T47D (cell line): ENCODE measurements around the gene EDN2.

Experiments used
- DNase-seq, 2 experiments: peaks; one replicate each; pipeline versions ENCODE4 v3.0.0 to v3.0.0-alpha.2; 2011 to 2012; ENCODE audit warnings: low read depth in 1 of 2, low spot score in 1 of 2
- JUND ChIP-seq: IDR thresholded peaks from 2 replicates; pipeline ENCODE4 v1.6.1; 2012; ENCODE audit warnings: low read depth
- in situ Hi-C: cut with HindIII; loops from 2 replicates; pipeline ENCODE4 v1.10.0; 2016; ENCODE audit warnings: low sequenced_read_pairs, low pct_unique_long_range_greater_than_20kb

EDN2 gene

DNA sequence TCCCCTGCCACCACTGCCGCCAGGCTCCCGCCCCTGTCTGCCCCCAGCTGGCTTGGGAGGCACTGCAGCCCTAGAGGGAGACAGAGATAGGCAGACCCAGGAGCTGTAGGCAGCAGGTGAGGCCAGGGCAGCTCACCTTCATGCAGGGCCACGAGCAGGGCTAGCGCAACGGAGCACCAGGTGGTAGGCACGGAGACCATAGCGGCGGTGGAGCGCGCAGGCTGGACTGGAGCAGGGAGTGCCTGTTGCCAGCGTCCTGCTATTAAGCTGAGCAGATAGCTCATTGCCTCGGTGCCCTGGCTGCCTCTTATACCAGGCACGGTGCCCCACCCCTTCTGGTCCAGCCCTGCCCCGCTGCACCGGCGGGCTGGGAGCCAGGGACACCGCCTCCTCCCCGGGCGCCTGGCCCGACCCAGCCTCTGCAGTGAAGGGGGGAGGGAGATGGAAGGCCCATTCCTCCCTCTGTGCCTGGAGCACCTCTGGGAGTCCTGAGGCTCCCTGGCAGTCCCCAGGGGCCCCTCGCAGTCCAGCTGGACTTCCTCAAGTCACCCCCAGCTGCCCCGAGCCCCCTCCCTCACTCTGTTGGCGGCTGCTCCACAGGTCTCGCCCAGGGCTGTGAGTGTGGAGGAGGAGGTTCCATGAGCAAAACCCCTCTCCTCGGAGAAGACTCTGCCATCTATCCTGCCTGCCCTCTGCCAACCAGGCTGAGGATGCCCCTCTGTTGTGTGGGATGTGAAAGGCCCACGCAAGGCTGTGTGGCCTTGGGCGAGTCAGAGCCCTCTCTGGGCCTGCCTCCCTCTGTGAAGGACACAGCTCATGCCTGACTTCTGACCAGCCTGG is at the start of gene EDN2:
TSS of gene EDN2 (minus strand) at position 282 of the 840 bp plus-strand sequence. CDS start at position 200, 82 bp downstream.
- peak in 1 of 2 experiments; percentile 71 for DNase-seq
- TF ChIP-seq JUND: no peak
- in situ Hi-C loops: no loop called here

- in situ Hi-C loops: no loop called here
- no peak for TF ChIP-seq JUND
Observed at GRCh38 chr1:41533731-41534080, 49.2 kb upstream of the EDN2 start.

DNA sequence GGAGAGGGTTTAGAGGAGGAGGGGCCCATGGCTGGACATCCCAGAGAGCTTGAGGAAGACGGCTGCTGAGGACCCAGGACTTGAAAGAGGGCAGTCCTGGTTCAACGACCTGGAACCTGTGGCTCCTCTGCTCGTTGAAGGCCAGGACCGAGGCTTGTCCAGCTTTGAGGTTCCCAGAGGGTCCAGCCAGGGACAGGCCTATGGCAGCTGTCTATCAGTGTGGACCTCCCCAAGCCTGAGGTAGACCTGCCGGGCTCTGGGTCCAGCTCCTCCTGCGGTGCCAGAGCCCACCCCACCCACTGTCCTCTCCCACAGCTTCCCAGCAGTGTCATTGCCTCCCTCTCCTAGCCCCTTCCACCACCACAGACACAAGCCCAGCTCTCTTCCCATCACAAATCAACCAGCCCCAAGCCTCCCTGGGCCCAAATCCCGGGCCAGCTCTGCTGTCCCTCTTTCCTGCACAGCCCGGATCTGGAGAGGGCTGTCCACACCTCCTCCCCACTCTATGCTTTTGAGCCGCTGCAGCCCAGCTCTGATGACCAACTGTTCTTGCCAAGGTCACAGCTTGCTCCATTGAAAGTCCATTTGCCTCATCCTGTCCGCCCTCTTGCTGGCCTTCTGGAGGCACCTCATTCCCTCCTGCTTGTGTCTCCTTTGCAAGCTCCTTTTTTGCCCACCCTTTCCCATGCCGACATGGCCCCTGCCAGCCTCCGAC is 48.7 kb upstream of the EDN2 start:
- TF ChIP-seq JUND: no peak

More at GRCh38 chr1:41533731-41534080, 49.2 kb upstream of the EDN2 start:
- DNase-seq: no peak

DNA sequence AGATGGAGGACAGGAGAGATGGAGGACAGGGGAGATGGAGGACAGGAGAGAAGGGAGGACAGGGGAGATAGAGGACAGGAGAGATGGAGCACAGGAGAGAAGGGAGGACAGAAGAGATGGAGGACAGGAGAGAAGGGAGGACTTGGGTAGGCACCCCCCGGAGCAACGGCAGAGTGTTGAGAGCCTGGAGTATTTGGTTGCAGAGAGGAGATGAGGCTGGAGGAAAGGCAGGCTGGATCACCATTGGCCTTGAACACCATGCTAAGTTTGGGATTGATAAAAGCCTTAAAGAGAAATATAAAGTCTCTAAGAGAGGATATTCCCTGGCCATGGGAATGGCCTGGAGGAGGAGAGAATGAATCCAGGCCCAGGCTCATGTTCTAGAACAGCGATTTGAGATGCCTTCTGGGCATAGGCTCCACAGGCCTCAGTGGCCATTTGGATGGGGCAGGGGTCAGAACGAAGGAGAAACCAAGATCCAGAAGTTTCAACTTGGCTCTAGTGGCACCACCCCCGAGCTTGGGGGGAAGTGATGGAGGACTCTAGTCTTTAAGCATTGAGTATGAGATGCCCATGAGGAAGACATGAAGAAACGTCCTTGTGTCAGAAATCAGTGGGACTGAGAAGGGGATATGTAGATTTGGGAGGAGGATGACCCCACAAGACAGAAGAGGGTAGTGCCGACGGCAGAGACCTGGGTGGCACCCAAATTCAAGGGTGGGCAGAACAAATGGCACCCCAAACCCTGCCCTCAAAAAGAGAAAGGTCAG is 47.9 kb upstream of the EDN2 start:
- in situ Hi-C loops: no loop called here
- DNase-seq: no peak
- no peak for TF ChIP-seq JUND

More for the DNA sequence above, 48.7 kb upstream of the EDN2 start:
- no peak for DNase-seq
- in situ Hi-C loops: no loop called here

GRCh38 chr1:41530411-41530810 is 45.9 kb upstream of the EDN2 start:
- DNase-seq: no peak
- no peak for TF ChIP-seq JUND
- in situ Hi-C loops: no loop called here

GRCh38 chr1:41529621-41530395 is 45.3 kb upstream of the EDN2 start:
- no peak for TF ChIP-seq JUND
- in situ Hi-C loops: no loop called here
- DNase-seq: no peak

DNA sequence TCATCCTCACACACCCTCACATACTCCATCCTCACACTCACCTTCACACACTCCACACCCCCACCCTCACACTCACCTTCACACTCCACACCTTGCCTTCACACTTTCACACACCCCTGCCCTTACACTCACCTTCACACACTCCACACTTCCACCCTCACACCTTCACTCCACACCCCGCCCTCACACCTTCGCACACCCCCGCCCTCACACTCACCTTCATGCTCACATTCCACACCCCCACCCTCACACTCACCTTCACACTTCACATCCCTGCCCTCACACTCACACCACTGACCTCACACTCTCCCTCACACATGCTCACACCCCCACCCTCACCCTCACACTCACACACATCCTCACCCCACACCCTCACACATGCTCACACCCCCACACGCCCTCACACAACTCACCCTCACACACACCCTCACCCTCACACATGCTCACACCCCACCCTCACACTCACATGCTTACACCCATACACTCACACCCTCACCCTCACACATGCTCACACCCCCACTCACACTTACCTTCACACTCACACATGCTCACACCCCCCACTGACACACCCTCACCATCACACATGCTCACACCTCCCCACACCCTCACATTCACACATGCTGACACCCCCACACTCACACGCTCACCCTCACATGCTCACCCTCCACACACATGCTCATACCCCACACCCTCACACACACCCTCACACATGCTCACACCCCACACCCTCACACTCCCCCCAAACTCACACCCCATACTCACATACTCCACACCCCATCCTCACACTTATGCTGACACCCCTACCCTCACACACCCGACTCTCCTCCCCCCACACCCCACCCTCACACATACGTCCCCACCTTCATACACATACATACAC is 44.5 kb upstream of the EDN2 start:
- in situ Hi-C loops: no loop called here
- no peak for TF ChIP-seq JUND
- DNase-seq: no peak

DNA sequence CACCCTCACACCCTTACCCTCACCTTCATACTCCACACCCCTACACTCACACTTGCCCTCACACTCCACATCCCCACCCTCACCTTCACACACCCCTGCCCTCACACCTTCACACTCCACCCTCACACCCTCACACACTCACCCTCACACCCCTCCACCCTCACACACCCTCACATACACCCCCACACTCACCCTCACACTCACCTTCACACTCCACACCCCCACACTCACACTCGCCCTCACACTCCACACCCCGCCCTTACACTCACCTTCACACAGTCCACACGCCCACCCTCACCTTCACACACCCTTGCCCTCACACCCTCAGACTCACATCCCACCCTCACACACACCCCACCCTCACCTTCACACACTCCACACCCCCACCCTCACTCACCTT is 43.6 kb upstream of the EDN2 start:
- in situ Hi-C loops: no loop called here
- no peak for TF ChIP-seq JUND
- DNase-seq: no peak

DNA sequence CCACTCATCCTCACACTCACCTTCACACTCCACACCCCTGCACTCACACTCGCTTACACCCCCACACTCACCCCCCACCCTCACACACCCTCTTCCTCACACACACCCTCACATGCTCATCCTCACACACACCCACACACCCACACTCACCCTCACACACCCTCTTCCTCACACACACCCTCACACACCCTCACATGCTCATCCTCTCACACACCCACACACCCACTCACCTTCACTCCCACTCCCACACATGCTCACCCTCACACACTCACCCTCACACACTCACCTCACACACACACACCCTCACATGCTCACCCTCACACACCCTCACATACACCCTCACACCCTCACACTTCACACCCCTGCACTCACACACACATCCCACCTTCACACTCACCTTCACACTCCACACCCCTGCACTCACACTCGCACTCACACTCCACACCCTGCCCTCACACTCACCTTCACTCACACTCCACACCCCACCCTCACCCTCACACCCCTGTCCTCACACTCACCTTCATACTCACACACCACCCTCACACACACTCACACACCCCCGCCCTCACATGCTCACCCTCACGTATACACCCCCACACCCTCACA is 42.6 kb upstream of the EDN2 start:
- no peak for TF ChIP-seq JUND
- in situ Hi-C loops: no loop called here

DNA sequence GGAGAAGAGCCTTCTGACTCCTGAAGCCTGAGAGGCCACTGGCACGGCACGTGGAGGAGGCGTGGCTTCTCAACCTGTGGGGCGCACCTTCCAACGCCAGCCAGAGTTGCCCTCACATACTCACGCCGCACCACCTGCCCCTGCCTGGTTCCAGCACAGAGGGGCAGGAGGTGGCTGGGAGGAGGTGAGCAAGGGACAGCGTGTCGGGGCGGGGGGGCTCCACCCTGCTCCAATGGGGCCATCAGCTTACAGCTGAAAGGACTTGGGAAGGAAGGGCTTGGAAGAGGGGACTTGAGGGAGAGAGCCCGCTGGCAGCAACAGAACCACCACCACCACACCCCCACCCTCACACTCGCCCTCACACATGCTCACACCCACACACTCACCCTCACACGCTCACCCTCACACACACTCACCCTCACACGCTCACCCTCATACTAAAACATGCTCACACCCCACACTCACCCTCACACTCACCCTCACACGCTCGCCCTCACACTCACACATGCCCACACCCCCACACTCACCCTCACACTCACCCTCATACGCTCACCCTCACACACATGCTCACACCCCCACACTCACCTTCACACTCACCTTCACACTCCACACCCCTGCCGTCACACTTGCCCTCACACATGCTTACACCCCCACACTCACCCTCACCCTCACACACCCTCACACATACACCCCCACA is 41.6 kb upstream of the EDN2 start:
- no peak for TF ChIP-seq JUND
- in situ Hi-C loops: no loop called here
- no peak for DNase-seq

More for the DNA sequence above, 42.6 kb upstream of the EDN2 start:
- no peak for DNase-seq
